ENCODE results near the gene KLHL6.

- TF ChIP-seq RAD21 (IDR thresholded peaks at IDR 0.05 in 1 of 2, conservative IDR thresholded peaks at IDR 0.05 in 1 of 2; ENCODE audit: low read depth in 2 of 2, low read length in 2 of 2), result no peak
- no peak for TF ChIP-seq EZH2 (IDR thresholded peaks at IDR 0.05; ENCODE audit: low read depth, low read length, severe bottlenecking)
- TF ChIP-seq USF2 (IDR thresholded peaks at IDR 0.05; ENCODE audit: low read length), result no peak
- no peak for TF ChIP-seq HDAC6 (IDR thresholded peaks at IDR 0.05; ENCODE audit: low read depth, low read length)
- TF ChIP-seq CTCF (IDR thresholded peaks at IDR 0.05; ENCODE audit: control extremely low read depth in 1 of 3, insufficient read depth in 1 of 3, low read depth in 1 of 3, low read length in 3 of 3), result no peak
- no peak for TF ChIP-seq POLR2AphosphoS5 (IDR thresholded peaks at IDR 0.05; ENCODE audit: low read depth, low read length)
- no peak for TF ChIP-seq CEBPB (IDR thresholded peaks at IDR 0.05; ENCODE audit: low read depth, low read length)
- no peak for TF ChIP-seq ZNF274 (IDR thresholded peaks at IDR 0.05; ENCODE audit: borderline replicate concordance, extremely low read depth, low read length)
- no peak for TF ChIP-seq TBP (IDR thresholded peaks at IDR 0.05; ENCODE audit: low read depth, low read length)
- no peak for TF ChIP-seq CHD2 (IDR thresholded peaks at IDR 0.05; ENCODE audit: low read length)
- TF ChIP-seq MAX (IDR thresholded peaks at IDR 0.05), result no peak
- TF ChIP-seq JUND (IDR thresholded peaks at IDR 0.05; ENCODE audit: low read length), result no peak
- no peak for TF ChIP-seq RNF2 (IDR thresholded peaks at IDR 0.05; ENCODE audit: borderline replicate concordance, low read depth, low read length, missing control alignments, poor library complexity, severe bottlenecking)
These were observed 29.4 kb upstream of the KLHL6 start for GRCh38 chr3:183584914-183585280.
